Panc1 (cell line): ENCODE results near the gene EXOC6B. TPM values are rescaled to one million over a fixed set of nuclear protein-coding genes. Genes with fewer than 3 reads are reported as not detected.

Experiments
- ATAC-seq: fragments of 200-7000 bp; cut with Tn5 transposase; 2 replicates; pipeline ENCODE4 v1.9.1; 2020; ENCODE audit warnings: mild to moderate bottlenecking, moderate library complexity
- BruUV-seq: library from RNA; stranded (reverse); fragments of 400-500 nt; replicated peaks from 2 replicates; lab custom pipeline; 2021; lab: Mats Ljungman, UMichigan
- CTCF ChIA-PET: fragments of 300-600 bp; sonication (Branson Sonifier 250); formaldehyde crosslinking; loops from one replicate; lab custom pipeline; 2022; ENCODE audit warnings: antibody characterized with exemption; lab: Charles Lee
- POLR2A ChIA-PET: fragments of 300-600 bp; sonication (Branson Sonifier 250); formaldehyde crosslinking; loops from one replicate; lab custom pipeline; 2022; ENCODE audit warnings: antibody characterized with exemption; lab: Charles Lee
- DNase-seq: peaks from one replicate; pipeline ENCODE4 v3.0.0-alpha.2; 2010; ENCODE audit warnings: low read depth, low spot score
- H3K27ac ChIP-seq: 2 replicates; pipeline ENCODE4 v1.5.1; 2011; ENCODE audit warnings: mild to moderate bottlenecking, low read length, inconsistent platforms
- H3K27me3 ChIP-seq: fragments of 200-500 bp; sonication (Bioruptor generic); 2 replicates; pipeline ENCODE4 v1.6.0; 2014; ENCODE audit warnings: low read length, inconsistent platforms; ENCODE audit not compliant: control insufficient read depth, insufficient read depth
- H3K36me3 ChIP-seq: fragments of 200-500 bp; sonication (Bioruptor generic); 2 replicates; pipeline ENCODE4 v1.5.1; 2014; ENCODE audit warnings: inconsistent platforms, mild to moderate bottlenecking, low read length, moderate library complexity; ENCODE audit not compliant: control insufficient read depth, insufficient read depth
- H3K4me1 ChIP-seq: 2 replicates; pipeline ENCODE4 v1.5.1; 2011; ENCODE audit warnings: inconsistent platforms, mild to moderate bottlenecking, low read length, moderate library complexity; ENCODE audit not compliant: control insufficient read depth, insufficient read depth
- H3K4me3 ChIP-seq, 2 experiments: 2 replicates each; pipeline ENCODE4 v1.5.1; 2011 to 2012; ENCODE audit warnings: low read depth in 2 of 2, low read length in 2 of 2, mild to moderate bottlenecking in 2 of 2, inconsistent platforms in 1 of 2, moderate library complexity in 1 of 2
- H3K9me3 ChIP-seq: fragments of 200-500 bp; sonication (Bioruptor generic); 2 replicates; pipeline ENCODE4 v1.5.1; 2014; ENCODE audit warnings: low read depth, mild to moderate bottlenecking, inconsistent platforms, low read length, moderate library complexity; ENCODE audit not compliant: control insufficient read depth, insufficient read depth
- CTCF ChIP-seq: fragments of 450-650 bp; IDR thresholded peaks from 2 replicates; pipeline ENCODE4 v1.5.1; 2017; ENCODE audit warnings: mild to moderate bottlenecking
- POLR2AphosphoS5 ChIP-seq: IDR thresholded peaks from 2 replicates; pipeline ENCODE4 v1.6.1; 2012; ENCODE audit warnings: mild to moderate bottlenecking, low read depth, low read length, moderate library complexity
- REST ChIP-seq, 2 experiments: IDR thresholded peaks; 2 replicates each; pipeline ENCODE4 v1.6.1; 2011 to 2012; ENCODE audit warnings: low read depth in 2 of 2, control low read depth in 1 of 2, low read length in 1 of 2, mild to moderate bottlenecking in 1 of 2, moderate library complexity in 1 of 2; ENCODE audit not compliant: insufficient read depth in 1 of 2
- SIN3A ChIP-seq: IDR thresholded peaks from 2 replicates; pipeline ENCODE4 v1.6.1; 2012; ENCODE audit warnings: low read depth, mild to moderate bottlenecking, low read length, moderate library complexity, borderline replicate concordance; ENCODE audit not compliant: insufficient read depth
- TCF7L2 ChIP-seq: IDR thresholded peaks from 2 replicates; pipeline ENCODE4 v1.6.1; 2011; ENCODE audit warnings: mild to moderate bottlenecking, low read depth, low read length, inconsistent platforms
- in situ Hi-C: cut with HindIII; loops from 2 replicates; pipeline ENCODE4 v1.10.0; 2016; ENCODE audit warnings: low sequenced_read_pairs, low pct_unique_long_range_greater_than_20kb
- intact Hi-C: fragments of 100-400 bp; cut with micrococcal nuclease; formaldehyde crosslinking; loops from one replicate; pipeline ENCODE4 v1.10.0; 2022; ENCODE audit not compliant: unreplicated experiment
- total RNA-seq: library from RNA; stranded (reverse); gene quantifications from one replicate; pipeline ENCODE4 v1.2.1, GENCODE V29; 2021; ENCODE audit not compliant: unreplicated experiment

EXOC6B gene
- total RNA-seq, 1 experiment from 2014 or later: 23.2 TPM

- CTCF ChIA-PET: interaction anchor here (1.0 kb wide), 1 partner anchor 83 kb away, joined by 3 read pairs; no protein-coding TSS in a partner anchor
Observed at GRCh38 chr2:72779495-72779894, 46.3 kb downstream of the EXOC6B start.

GRCh38 chr2:72778410-72778809 is 47.4 kb downstream of the EXOC6B start:
- CTCF ChIA-PET: interaction anchor here (1.0 kb wide), 1 partner anchor 84 kb away, joined by 3 read pairs; no protein-coding TSS in a partner anchor
- ATAC-seq (no peak), DNase-seq (no peak)
- in situ Hi-C loops: no loop called here
- Histone ChIP-seq H3K9me3 (peaks cover 4% of the 10 kb centered on the region; the same call in 1 of the 2 replicates), H3K4me3 (no peak overlapping the region), H3K27me3 (no peaks in the 10 kb centered on the region), H3K4me1 (no peaks in the 10 kb centered on the region), H3K36me3 (no peaks in the 10 kb centered on the region), H3K27ac (no peak overlapping the region)
- TF ChIP-seq REST (IDR thresholded peaks at IDR 0.05; ENCODE audit: insufficient read depth in 1 of 2, low read depth in 2 of 2, low read length in 1 of 2) (no peak), SIN3A (no peak), POLR2AphosphoS5 (no peak), CTCF (no peak), TCF7L2 (no peak)
- intact Hi-C loops: no loop called here
- no TSS peak for BruUV-seq
- POLR2A ChIA-PET: no interaction called here

More at GRCh38 chr2:72779495-72779894, 46.3 kb downstream of the EXOC6B start:
- intact Hi-C loops: no loop called here
- in situ Hi-C loops: no loop called here
- no peak for TF ChIP-seq TCF7L2
- Histone ChIP-seq H3K27me3 (no peaks in the 10 kb centered on the region), H3K9me3 (peaks cover 4% of the 10 kb centered on the region; the same call in 1 of the 2 replicates), H3K4me1 (no peaks in the 10 kb centered on the region), H3K4me3 (no peak overlapping the region), H3K36me3 (no peaks in the 10 kb centered on the region), H3K27ac (no peak overlapping the region)
- POLR2A ChIA-PET: no interaction called here
- ATAC-seq (no peak), DNase-seq (no peak)
- BruUV-seq: no TSS peak

GRCh38 chr2:72770879-72771461 is 54.9 kb downstream of the EXOC6B start:
- in situ Hi-C loops: no loop called here
- peak; percentile 79; the same call in 1 of the 2 replicates for ATAC-seq

More at GRCh38 chr2:72770879-72771461, 54.9 kb downstream of the EXOC6B start:
- BruUV-seq: no TSS peak
- no peaks in the 10 kb centered on the region for H3K27me3 ChIP-seq
- no peaks in the 10 kb centered on the region for H3K36me3 ChIP-seq
- POLR2A ChIA-PET: no interaction called here
- TF ChIP-seq POLR2AphosphoS5 (no peak), REST (IDR thresholded peaks at IDR 0.05; ENCODE audit: insufficient read depth in 1 of 2, low read depth in 2 of 2, low read length in 1 of 2) (no peak), TCF7L2 (no peak), CTCF (peak; percentile 83; the same call in 1 of the 2 replicates), SIN3A (no peak)
- CTCF ChIA-PET: no interaction called here
- H3K27ac ChIP-seq: no peak overlapping the region
- H3K9me3 ChIP-seq: no peaks in the 10 kb centered on the region
- DNase-seq: no peak
- intact Hi-C loops: loop anchor here (1.0 kb wide), 1 partner anchor 89 kb away; no protein-coding TSS in a partner anchor
- H3K4me1 ChIP-seq: no peaks in the 10 kb centered on the region
- H3K4me3 ChIP-seq: no peak overlapping the region
